ENCODE data around the gene PLAC8L1.

The PLAC8L1 gene

GRCh38 chr5:146079695-146080373, 25.5 kb downstream of the PLAC8L1 start:
- peak; percentile 17 for DNase-seq

DNA sequence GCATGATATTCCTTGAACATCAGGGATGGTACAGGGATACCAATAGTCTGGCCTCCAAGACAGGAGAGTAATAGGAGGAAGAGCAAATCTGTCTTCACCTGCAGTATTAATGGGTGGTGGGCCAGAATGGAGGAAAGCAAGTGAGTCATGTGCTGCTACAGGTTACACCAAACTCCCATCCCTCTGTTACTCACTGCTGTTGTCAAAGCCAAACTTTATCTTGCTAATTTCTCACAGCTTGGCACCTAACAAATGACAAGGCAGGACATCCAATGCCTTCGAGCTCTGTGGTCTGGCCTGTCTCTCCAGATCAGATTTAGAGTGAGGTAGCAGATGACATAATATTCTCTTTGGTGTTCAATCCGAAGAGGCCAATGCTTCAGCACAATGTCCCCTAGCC, 26.8 kb downstream of the PLAC8L1 start:
- no peak for DNase-seq

DNA sequence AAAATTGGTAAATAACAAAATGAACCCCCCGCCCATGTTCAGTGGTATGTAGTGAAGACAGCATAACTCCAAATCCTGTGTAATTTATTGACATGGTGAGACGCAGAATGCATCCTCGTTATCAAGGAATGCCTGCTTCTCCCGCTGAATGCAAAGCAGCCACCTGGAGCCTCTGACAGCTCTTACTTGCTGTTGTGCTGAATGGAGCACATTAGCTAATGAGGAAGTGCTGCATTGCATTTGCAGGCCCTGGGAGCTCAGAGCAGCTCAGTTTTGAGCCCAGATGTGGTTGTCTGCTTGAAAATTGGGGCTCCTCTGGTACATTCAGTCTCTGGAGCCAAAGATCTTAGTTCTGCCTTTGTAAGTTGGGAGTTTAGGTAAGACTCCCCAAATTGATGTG, 28.9 kb downstream of the PLAC8L1 start:
- DNase-seq = no peak

GRCh38 chr5:146076028-146076427, 29.3 kb downstream of the PLAC8L1 start:
- DNase-seq = no peak

DNA sequence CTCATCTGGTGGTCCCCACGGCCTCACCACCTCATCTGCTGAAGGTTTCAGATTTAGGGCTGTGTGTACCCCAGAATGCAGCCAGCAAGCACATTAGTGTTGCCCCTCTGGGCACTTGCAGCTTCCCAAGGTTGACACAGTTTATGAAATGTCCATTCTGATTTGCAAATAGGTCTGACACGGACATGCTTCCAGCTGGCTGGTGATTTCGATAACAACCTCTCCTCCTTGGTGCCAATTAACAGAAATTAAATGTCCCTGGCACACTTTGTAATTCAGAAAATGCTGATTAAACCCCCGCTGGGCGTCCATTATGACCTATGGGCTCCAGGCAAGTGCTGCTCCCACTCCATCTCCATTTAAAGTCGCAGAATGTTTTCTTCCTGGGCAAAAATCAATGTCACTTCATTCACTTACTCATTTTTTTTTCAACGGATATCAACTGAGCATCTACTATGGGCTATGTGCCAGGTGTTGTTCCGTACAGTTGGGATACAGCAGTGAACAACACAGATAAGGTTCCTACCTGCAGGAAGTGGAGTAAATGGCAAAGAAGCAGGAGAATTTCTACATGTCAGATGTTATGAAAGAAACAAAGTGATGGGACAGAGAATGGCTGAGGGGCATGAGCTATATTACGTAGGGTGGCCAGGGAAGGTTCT, 32.0 kb downstream of the PLAC8L1 start:
- DNase-seq = no peak

- DNase-seq = no peak
Observed at GRCh38 chr5:146072595-146072994, 32.8 kb downstream of the PLAC8L1 start.

DNA sequence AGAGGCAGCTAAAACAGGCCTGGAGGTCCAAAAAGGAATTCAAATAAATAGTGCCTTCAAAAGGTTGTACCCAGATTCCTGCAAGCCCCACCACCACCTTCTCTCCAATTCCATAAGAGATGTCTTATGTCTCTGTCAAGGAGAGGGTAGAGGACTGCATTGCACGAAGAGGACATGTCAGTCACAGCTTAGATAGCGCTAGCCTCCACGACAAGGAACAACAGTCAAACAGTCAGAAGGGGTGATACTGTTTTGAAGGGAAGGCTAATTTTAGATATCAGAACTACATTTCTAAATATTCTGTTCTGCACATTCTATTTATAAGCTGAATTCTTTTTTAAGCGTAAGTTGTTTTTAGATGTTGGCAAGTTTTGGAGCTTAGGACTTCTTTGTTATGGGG, 34.2 kb downstream of the PLAC8L1 start:
- DNase-seq = no peak

- no peak for DNase-seq
Observed at GRCh38 chr5:146070746-146071145, 34.6 kb downstream of the PLAC8L1 start.

- no peak for DNase-seq
Observed at GRCh38 chr5:146069780-146070099, 35.6 kb downstream of the PLAC8L1 start.

DNA sequence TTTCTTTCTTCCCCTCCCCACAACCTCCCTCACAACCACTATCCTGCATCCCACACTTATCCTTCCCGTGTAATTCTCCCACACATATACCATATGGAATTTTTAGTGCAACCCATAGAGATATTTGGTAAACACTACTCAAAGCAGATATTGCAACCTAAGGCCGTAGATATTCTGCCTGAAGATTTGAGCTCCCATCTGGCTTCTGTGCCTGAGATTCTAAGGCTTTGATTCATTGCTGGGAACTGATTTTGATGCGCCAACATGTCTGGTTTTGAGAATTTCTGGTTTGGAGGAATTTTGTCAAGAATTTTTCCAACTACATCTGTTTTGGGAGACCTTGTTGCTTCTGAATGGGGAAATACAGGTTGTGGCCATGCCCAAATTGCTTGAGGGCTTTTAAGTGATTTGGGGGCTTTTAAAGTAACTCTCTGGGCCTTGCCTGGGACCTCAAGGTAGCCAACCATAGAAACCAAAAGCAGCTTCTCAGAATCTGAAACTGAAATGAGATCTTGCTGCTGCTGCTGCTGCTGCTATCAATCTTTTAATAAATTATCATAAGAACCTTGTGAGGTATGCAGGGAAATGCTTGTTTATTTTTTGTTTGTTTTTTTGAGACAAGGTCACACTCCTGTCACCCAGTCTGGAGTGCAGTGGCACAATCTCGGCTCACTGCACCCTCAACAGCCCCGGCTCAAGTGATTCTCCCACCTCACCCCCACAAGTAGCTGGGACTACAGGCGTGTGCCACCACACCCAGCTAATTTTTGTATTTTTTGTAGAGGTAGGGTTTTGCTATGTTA, 36.2 kb downstream of the PLAC8L1 start:
- DNase-seq = no peak

GRCh38 chr5:146068206-146068605, 37.2 kb downstream of the PLAC8L1 start:
- DNase-seq = no peak

- DNase-seq = no peak
Observed at GRCh38 chr5:146066968-146067367, 38.4 kb downstream of the PLAC8L1 start.

DNA sequence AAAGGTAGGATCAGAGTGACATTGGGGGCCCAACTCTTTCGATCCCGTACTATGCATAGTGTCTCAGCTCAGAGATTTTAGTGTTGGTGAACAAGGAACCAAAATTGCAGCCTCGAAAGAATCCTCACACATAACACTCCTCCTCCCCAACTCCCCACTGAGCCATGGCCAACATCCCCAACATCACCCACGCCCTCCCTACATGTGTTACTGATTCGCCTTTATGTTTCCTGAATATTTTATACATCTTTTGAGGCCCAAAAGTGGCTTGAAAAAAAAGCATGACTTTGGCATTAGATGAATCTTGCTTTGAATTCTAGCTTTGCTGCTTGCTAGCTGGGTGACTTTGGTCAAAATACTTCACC, 45.2 kb downstream of the PLAC8L1 start:
- no peak for DNase-seq

DNA sequence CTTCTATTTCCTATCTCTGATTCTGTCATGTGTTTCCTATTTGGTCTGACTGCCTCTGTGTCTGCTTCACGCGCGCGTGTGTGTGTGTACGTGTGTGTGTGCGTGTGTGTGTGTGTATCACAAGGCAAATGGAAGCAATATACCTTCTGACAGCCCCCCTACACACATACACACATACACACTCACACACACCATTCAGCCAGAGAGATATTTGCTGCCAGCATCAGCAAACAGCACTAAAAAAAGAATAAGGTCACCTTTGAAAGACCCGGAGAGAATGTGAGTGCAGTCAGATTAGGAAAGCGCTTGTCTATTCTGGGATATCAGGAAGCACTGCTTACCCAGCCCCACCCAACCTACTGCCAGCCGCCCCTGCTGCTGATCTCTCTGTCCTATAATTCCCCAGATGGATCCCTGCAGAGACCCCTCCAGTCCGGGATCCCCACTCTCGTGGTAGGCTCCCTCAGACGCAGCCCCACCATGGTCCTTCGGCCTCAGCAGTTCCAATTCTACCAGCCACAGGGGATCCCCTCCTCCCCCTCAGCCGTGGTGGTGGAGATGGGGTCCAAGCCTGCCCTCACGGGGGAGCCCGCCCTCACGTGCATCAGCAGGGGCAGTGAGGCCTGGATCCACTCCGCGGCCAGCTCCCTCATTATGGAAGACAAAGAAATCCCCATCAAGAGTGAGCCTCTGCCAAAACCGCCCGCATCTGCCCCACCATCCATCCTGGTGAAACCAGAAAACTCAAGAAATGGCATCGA, 45.7 kb downstream of the PLAC8L1 start:
- DNase-seq = no peak

DNA sequence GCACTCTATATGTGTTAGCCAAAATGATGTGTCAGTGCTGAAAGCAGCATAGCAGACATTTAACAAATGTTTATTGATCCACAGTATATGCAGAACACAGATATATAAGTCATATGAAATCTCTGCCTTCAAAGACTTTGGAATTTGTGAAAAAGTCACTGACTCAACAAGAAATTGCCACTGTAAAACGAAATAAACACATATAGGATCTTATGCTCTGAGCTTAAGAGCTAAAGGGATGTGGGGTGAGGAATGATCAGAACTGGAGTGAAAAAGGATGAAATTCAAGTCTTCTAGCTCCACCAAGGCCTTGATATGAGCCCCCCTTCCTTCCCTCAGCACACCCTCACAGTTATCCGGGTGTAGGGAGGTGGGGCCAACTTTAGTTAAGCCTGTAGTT, 49.9 kb downstream of the PLAC8L1 start:
- no peak for DNase-seq

GRCh38 chr5:146052780-146053179, 52.6 kb downstream of the PLAC8L1 start:
- DNase-seq = no peak

DNA sequence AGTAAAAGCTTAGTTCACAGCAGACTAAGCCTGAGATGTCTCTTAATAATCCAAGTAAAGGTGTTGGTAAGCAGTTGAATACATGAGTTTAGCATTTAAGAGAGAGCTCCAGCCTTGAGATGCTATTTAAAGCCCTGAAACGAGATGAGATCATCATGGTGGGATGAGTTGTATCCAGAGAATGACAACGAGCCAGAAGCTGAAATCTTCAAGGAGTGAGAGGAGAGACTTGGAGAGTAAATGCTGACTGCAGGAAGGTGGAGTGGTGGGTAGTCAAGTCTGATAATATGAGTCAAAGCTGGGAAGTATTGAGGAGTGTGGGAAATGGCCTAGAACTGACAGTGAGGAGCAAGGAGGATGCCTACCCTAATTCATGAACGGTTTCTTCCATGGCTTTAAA, 53.7 kb downstream of the PLAC8L1 start:
- peak; percentile 67 for DNase-seq

DNA sequence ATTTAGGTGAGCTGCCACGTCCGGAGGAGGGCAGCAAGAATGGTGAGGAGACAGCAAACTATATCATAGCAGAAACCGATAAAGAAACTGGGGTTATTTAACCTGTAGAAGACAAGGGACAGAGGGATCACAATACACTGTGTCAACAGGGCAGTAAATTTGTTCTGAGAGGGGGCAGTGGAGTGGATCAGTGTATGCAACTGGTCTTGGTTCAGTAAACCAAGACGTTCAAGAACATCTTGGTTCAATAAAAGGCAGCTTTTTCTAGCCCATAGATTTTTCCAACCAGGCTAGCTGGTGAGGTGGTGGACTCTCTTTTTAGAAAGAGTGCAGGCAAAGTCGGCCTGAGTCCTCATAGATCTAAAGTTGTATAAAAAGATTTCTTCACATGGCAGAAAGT, 55.3 kb downstream of the PLAC8L1 start:
- no peak for DNase-seq

DNA sequence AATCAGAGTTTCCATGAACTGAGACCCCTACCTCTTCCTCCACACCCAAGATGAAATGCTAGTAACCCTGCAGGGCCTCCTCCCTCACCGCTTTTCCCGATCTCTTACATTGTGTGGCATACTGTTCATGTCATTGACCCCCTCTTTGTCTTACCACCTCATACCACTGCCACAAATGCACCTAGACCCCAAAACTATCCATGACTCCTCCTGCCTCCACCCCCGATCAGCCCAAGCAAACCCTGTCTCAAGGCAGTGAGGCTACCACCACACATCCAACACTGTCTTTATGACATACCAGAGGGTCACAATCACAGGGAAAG, 55.7 kb downstream of the PLAC8L1 start:
- DNase-seq = no peak

DNA sequence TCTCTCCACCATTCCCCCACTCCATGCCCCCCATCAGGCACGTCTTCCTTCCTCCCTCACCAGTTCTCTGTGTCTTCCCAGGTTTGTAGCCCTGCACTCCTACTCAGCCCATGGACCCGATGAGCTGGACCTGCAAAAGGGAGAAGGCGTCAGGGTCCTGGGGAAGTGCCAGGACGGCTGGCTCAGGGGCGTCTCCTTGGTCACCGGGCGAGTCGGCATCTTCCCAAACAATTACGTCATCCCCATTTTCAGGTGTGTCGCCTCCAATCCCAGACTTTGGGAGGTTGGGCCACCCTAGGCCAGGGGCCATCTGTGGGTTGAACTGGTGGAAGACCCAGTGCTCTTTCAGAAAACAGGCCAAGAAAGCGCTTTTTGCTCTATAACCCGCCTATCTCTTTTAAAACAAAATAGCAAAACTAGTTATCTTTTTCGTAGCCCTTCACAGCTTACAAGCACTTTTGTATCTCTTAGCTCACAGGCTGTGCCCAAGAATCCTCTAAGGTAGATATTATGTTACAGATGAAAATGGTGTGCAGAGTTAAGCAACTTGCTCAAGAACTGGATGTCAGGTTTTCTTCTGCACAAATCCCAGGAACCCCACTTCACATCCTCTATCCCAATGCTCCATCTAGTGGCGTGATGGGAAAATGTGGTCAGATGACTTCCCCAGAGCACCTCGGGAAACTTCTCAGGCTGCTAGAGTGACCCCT, 56.2 kb downstream of the PLAC8L1 start:
- DNase-seq = peak; percentile 68

DNA sequence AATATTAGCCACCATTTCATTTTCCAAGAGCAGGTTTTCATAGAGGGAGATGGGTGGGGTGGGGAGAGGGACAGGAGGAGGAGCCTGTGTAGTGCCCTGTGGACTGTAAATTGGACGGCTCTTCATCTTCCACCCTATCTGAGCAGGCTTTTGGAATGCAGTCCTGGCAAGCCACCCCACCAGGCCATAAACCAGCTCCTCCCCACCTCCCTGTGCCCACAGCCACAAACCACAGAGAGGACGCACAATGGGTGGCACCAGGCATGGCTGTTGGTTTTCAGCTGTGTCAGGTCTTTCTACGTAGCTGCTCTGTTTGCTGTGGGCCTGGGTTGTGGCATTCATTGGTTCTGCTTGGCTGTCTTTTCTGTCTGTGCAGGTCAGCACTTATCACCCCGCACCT, 58.0 kb downstream of the PLAC8L1 start:
- no peak for DNase-seq

DNA sequence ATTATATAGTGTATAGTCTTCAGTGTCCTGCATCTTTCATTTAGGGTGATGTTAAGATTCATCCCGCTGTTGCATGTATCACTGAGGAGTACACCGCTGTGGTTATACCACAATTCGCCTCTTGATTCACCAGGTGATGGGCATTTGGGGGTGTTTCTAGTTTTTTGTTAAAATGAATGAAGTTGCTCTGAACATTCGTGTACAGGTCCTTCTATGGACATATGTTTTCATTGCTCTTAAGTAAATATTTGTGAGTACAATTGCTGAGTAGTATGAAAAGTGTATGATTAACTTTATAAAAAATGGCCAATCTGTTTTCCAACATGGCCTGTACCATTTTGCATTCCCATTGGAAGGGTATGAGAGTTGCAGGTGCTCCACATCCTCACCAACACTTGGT, 61.7 kb downstream of the PLAC8L1 start:
- no peak for DNase-seq

Data from fibroblast of skin of back (primary cell).